NCI-H524 (cell line): ENCODE data around the gene IL31RA.
"Not testable (repeated sequence)": the region's sequence is repeated elsewhere in the genome, so short reads cannot be mapped to it uniquely, and the experiment has no call there.

Source experiments
- DNase-seq, 2 experiments: peaks; one replicate each; lab custom pipeline; 2025; lab: John Stamatoyannopoulos, UW

The IL31RA gene

GRCh38 chr5:55926476-55926875 lies 75.3 kb downstream of the IL31RA start:
- DNase-seq = peak in 1 of 2 experiments; percentile 19

GRCh38 chr5:55927861-55928655 lies 76.9 kb downstream of the IL31RA start:
- no peak for DNase-seq

- DNase-seq = no peak
Measured at GRCh38 chr5:55929020-55929799, 78.1 kb downstream of the IL31RA start.

- no peak for DNase-seq
Measured at GRCh38 chr5:55932700-55933099, 81.5 kb downstream of the IL31RA start.

GRCh38 chr5:55933377-55934114 lies 82.4 kb downstream of the IL31RA start:
- no peak for DNase-seq

GRCh38 chr5:55934115-55934613 lies 83.0 kb downstream of the IL31RA start:
- no peak for DNase-seq

- no peak for DNase-seq
Measured at GRCh38 chr5:55934720-55935119, 83.6 kb downstream of the IL31RA start.

GRCh38 chr5:55935371-55935770 lies 84.2 kb downstream of the IL31RA start:
- no peak for DNase-seq

- peak; percentile 66 to 70 for DNase-seq
Measured at GRCh38 chr5:55936100-55936693, 85.0 kb downstream of the IL31RA start.

- DNase-seq = not testable (repeated sequence)
Measured at GRCh38 chr5:55937598-55937997, 86.4 kb downstream of the IL31RA start.

- not testable (repeated sequence) for DNase-seq
Measured at GRCh38 chr5:55941154-55941553, 90.0 kb downstream of the IL31RA start.

GRCh38 chr5:55959208-55959607 lies 108.1 kb downstream of the IL31RA start:
- no peak for DNase-seq

- no peak for DNase-seq
Measured at GRCh38 chr5:55960779-55961178, 109.6 kb downstream of the IL31RA start.

GRCh38 chr5:55965525-55965924 lies 114.4 kb downstream of the IL31RA start:
- no peak for DNase-seq

- DNase-seq = no peak
Measured at GRCh38 chr5:55966284-55966683, 115.1 kb downstream of the IL31RA start.

- DNase-seq = no peak
Measured at GRCh38 chr5:55969956-55970355, 118.8 kb downstream of the IL31RA start.
